SW 1271 (cell line): Measurements from ENCODE around the gene AP1M2.
"Not testable (repeated sequence)": the region's sequence is repeated elsewhere in the genome, so short reads cannot be mapped to it uniquely, and the experiment has no call there.

ENCODE experiments used
- DNase-seq, 2 experiments: peaks; one replicate each; lab custom pipeline; 2025; lab: John Stamatoyannopoulos, UW

The AP1M2 gene

GRCh38 chr19:10565028-10565566 is 22.0 kb downstream of the AP1M2 start:
- DNase-seq: peak in 1 of 2 experiments; percentile 22

GRCh38 chr19:10562609-10563008 is 24.5 kb downstream of the AP1M2 start:
- DNase-seq: no peak

GRCh38 chr19:10560154-10560553 is 27.0 kb downstream of the AP1M2 start:
- no peak for DNase-seq

GRCh38 chr19:10557603-10558197 is 29.4 kb downstream of the AP1M2 start:
- DNase-seq: no peak

GRCh38 chr19:10555610-10555973 is 31.5 kb downstream of the AP1M2 start:
- no peak for DNase-seq

- DNase-seq: no peak
Measured at GRCh38 chr19:10554760-10555609, 32.1 kb downstream of the AP1M2 start.

GRCh38 chr19:10553943-10554381 is 33.1 kb downstream of the AP1M2 start:
- DNase-seq: no peak

GRCh38 chr19:10553087-10553667 is 33.9 kb downstream of the AP1M2 start:
- no peak for DNase-seq

GRCh38 chr19:10552510-10553053 is 34.5 kb downstream of the AP1M2 start:
- DNase-seq: no peak

- DNase-seq: peak in 1 of 2 experiments; percentile 32
Measured at GRCh38 chr19:10551698-10552301, 35.3 kb downstream of the AP1M2 start.

GRCh38 chr19:10551006-10551405 is 36.1 kb downstream of the AP1M2 start:
- not testable (repeated sequence) for DNase-seq

- DNase-seq: no peak
Measured at GRCh38 chr19:10550336-10550735, 36.8 kb downstream of the AP1M2 start.

GRCh38 chr19:10549733-10550132 is 37.4 kb downstream of the AP1M2 start:
- DNase-seq: no peak

- DNase-seq: no peak
Measured at GRCh38 chr19:10548746-10549276, 38.3 kb downstream of the AP1M2 start.

GRCh38 chr19:10546817-10547216 is 40.3 kb downstream of the AP1M2 start:
- DNase-seq: no peak

- no peak for DNase-seq
Measured at GRCh38 chr19:10544753-10545251, 42.3 kb downstream of the AP1M2 start.

- DNase-seq: peak in 1 of 2 experiments; percentile 25
Measured at GRCh38 chr19:10544242-10544752, 42.8 kb downstream of the AP1M2 start.

- peak in 1 of 2 experiments; percentile 32 for DNase-seq
Measured at GRCh38 chr19:10543420-10544241, 43.5 kb downstream of the AP1M2 start, which contains the start of gene ATG4D. Gene ATG4D (plus strand): TSS chr19:10543904. CDS start chr19:10544091, 187 bp downstream.

- DNase-seq: no peak
Measured at GRCh38 chr19:10543059-10543419, 44.1 kb downstream of the AP1M2 start.

- DNase-seq: not testable (repeated sequence)
Measured at GRCh38 chr19:10539016-10539415, 48.1 kb downstream of the AP1M2 start.
